ENCODE data around the gene MYO1E.

DNA sequence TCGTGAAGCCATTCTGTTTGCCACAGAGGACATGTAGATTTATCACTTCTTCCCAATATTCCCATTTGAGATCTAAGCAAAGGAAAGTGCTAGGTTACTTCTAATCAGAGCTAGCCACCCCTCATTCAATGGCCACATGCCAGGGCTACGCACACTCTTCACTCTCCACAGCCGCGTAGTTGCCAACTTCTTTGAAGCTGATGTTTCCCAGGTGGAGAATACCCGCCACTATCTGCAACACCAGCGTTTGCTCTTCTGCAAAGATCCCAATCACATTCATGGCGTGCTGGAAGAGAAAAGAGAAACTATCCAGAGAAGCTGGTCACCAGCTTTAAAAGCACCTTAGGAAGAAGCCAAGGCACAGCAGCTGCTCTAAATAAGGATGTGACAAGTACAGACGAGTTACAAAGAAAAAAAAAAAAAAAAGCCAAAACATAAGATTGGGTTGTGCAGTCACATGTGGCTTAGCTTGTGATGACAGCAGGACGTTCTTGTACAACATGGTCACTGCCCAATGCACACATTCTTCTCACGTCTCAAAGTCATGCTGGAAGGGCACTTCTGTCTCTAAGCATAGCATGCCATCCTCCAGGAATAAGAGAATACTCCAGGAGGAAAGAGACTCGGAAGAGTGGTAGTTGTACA, 149.6 kb downstream of the MYO1E start:
- TF ChIP-seq, protein P1, sequence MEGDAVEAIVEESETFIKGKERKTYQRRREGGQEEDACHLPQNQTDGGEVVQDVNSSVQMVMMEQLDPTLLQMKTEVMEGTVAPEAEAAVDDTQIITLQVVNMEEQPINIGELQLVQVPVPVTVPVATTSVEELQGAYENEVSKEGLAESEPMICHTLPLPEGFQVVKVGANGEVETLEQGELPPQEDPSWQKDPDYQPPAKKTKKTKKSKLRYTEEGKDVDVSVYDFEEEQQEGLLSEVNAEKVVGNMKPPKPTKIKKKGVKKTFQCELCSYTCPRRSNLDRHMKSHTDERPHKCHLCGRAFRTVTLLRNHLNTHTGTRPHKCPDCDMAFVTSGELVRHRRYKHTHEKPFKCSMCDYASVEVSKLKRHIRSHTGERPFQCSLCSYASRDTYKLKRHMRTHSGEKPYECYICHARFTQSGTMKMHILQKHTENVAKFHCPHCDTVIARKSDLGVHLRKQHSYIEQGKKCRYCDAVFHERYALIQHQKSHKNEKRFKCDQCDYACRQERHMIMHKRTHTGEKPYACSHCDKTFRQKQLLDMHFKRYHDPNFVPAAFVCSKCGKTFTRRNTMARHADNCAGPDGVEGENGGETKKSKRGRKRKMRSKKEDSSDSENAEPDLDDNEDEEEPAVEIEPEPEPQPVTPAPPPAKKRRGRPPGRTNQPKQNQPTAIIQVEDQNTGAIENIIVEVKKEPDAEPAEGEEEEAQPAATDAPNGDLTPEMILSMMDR (conservative IDR thresholded peaks at IDR 0.05 in 1 of 2, IDR thresholded peaks at IDR 0.05 in 1 of 2; ENCODE audit: extremely low read depth in 1 of 2, insufficient read depth in 1 of 2, low read depth in 1 of 2, low read length in 2 of 2), result no peak
- TF ChIP-seq EZH2 (IDR thresholded peaks at IDR 0.05; ENCODE audit: borderline replicate concordance, low read length), result no peak

All from mammary epithelial cell (primary cell).